ENCODE measurements around the gene DVL2.

- TF ChIP-seq, protein P1, sequence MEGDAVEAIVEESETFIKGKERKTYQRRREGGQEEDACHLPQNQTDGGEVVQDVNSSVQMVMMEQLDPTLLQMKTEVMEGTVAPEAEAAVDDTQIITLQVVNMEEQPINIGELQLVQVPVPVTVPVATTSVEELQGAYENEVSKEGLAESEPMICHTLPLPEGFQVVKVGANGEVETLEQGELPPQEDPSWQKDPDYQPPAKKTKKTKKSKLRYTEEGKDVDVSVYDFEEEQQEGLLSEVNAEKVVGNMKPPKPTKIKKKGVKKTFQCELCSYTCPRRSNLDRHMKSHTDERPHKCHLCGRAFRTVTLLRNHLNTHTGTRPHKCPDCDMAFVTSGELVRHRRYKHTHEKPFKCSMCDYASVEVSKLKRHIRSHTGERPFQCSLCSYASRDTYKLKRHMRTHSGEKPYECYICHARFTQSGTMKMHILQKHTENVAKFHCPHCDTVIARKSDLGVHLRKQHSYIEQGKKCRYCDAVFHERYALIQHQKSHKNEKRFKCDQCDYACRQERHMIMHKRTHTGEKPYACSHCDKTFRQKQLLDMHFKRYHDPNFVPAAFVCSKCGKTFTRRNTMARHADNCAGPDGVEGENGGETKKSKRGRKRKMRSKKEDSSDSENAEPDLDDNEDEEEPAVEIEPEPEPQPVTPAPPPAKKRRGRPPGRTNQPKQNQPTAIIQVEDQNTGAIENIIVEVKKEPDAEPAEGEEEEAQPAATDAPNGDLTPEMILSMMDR (conservative IDR thresholded peaks at IDR 0.05; ENCODE audit: low read depth, low read length), result no peak
- no peak for TF ChIP-seq EZH2 (IDR thresholded peaks at IDR 0.05; ENCODE audit: borderline replicate concordance, low read depth, low read length, poor library complexity, severe bottlenecking)
These were observed 22.6 kb downstream of the DVL2 start for GRCh38 chr17:7211491-7212273.
